ENCODE measurements around the gene UQCC2.

Gene UQCC2

GRCh38 chr6:33652002-33652401, 59.5 kb downstream of the UQCC2 start:
- H3K36me3 Mint-ChIP-seq (ENCODE audit: low read depth) = no peaks in the 10 kb centered on the region
- H3K27ac Mint-ChIP-seq = peak overlapping the region in 1 of 3 experiments; percentile 13
- no peaks in the 10 kb centered on the region for H3K4me1 Mint-ChIP-seq
- peaks cover 10% of the 10 kb centered on the region for H3K27me3 Mint-ChIP-seq (ENCODE audit: low read depth)
- H3K9me3 Mint-ChIP-seq = no peaks in the 10 kb centered on the region
- no peak overlapping the region for H3K4me3 Mint-ChIP-seq
- TF ChIP-seq, protein P1, sequence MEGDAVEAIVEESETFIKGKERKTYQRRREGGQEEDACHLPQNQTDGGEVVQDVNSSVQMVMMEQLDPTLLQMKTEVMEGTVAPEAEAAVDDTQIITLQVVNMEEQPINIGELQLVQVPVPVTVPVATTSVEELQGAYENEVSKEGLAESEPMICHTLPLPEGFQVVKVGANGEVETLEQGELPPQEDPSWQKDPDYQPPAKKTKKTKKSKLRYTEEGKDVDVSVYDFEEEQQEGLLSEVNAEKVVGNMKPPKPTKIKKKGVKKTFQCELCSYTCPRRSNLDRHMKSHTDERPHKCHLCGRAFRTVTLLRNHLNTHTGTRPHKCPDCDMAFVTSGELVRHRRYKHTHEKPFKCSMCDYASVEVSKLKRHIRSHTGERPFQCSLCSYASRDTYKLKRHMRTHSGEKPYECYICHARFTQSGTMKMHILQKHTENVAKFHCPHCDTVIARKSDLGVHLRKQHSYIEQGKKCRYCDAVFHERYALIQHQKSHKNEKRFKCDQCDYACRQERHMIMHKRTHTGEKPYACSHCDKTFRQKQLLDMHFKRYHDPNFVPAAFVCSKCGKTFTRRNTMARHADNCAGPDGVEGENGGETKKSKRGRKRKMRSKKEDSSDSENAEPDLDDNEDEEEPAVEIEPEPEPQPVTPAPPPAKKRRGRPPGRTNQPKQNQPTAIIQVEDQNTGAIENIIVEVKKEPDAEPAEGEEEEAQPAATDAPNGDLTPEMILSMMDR (IDR thresholded peaks at IDR 0.05; ENCODE audit: unreplicated experiment in 3 of 3) = no peak

GRCh38 chr6:33651403-33651802, 60.1 kb downstream of the UQCC2 start:
- H3K27me3 Mint-ChIP-seq (ENCODE audit: low read depth) = peaks cover 12% of the 10 kb centered on the region
- TF ChIP-seq, protein P1 (IDR thresholded peaks at IDR 0.05; ENCODE audit: unreplicated experiment in 3 of 3) = no peak
- H3K9me3 Mint-ChIP-seq = no peaks in the 10 kb centered on the region
- no peak overlapping the region for H3K4me3 Mint-ChIP-seq
- no peaks in the 10 kb centered on the region for H3K36me3 Mint-ChIP-seq (ENCODE audit: low read depth)
- no peak overlapping the region for H3K27ac Mint-ChIP-seq
- H3K4me1 Mint-ChIP-seq = no peaks in the 10 kb centered on the region

All from nephron (organoid).